C1 segment of cervical spinal cord (tissue), 14 donors: Measurements from ENCODE around the gene CREBRF.
"Not testable (repeated sequence)": the region's sequence is repeated elsewhere in the genome, so short reads cannot be mapped to it uniquely, and the experiment has no call there.

ENCODE experiments used
- DNase-seq, 14 donors: peaks; one replicate each; lab custom pipeline; 2025; lab: John Stamatoyannopoulos, UW

CREBRF gene

DNA sequence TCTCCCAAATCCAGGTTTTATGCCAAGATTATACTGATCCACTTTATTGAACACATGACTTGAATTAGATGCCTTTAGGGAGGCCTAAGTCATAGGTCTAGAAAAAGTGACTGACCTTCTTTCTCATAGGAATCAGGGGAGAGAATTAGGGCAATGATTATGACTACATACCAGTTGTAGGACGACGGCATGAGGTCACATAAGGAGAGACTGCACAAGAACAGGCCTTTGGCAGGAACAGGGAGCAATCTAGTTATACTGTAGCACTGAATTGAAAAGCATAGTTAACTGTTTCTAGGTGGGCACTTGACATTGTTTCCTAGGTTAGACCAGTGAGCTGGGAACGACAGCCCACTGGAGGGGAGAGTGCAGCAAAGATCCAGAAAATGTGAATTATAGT, 22.7 kb downstream of the CREBRF start:
- no peak for DNase-seq

DNA sequence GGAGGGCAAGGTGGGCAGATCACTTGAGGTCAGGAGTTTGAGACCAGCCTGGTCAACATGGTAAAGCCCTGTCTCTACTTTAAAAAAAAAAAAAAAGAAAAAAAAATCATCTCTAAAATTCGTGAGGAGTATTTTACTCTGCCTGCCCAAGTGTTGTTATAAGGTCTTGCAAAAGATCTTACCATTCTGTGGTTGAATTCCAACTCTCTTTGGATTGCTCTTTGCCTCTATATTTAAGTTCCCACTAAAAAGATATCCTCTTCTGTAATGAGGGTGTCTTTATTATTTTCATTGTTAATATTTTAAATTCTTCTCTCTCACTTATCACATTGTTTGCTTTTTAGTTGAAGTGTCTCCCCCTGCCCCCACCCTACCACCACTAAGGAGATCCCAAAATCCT, 33.4 kb downstream of the CREBRF start:
- DNase-seq: no peak

GRCh38 chr5:173090639-173091038, 34.5 kb downstream of the CREBRF start:
- DNase-seq: no peak

- DNase-seq: no peak
Observed at GRCh38 chr5:173091981-173092380, 35.8 kb downstream of the CREBRF start.

GRCh38 chr5:173093606-173094005, 37.5 kb downstream of the CREBRF start:
- no peak for DNase-seq

DNA sequence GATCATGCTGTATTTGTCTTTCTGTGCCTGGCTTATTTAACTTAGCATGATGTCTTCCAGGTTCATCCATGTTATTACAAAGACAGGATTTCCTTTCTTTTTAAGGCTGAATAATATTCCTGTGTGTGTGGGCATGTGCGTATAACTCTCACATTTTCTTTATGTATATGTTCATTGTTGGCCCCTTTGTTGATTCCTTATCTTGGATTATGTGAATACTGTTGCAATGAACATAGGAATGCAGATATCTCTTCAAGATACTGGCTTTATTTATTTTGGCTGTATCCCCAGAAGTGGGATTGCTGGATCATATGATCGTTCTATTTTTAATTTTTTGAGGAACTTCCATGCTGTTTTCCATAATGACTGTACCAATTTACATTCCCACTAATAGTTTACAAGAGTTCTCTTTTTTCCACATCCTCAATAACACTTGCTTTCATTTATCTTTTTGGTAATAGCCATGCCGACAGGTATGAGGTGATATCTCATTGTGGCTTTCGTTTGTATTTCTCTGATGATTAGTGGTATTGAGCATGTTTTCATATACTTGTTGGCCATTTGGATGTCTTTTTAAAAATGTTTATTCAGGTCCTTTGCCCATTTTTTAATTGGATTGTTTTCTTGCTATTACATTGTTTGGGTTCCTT, 38.0 kb downstream of the CREBRF start:
- peak in 1 of 14 donors; percentile 10 for DNase-seq

- no peak for DNase-seq
Observed at GRCh38 chr5:173098787-173099186, 42.6 kb downstream of the CREBRF start.

DNA sequence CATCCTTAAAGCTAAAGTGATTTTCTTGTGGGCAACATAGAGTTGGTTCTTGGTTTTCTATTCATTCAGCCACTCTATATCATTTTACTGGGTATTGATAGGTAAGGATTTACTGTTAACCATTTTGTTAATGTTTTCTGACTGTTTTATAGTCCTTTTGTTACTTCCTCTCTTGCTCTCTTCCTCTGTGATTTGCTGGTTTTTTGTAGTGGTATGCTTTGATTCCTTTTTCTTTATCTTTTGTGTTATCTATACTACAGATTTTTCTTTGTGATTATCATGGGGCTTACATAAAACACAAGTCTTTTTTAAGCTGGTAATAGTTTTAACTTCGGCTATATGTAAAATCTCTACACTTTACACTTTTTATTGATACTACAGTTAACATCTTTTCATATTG, 43.3 kb downstream of the CREBRF start:
- no peak for DNase-seq

DNA sequence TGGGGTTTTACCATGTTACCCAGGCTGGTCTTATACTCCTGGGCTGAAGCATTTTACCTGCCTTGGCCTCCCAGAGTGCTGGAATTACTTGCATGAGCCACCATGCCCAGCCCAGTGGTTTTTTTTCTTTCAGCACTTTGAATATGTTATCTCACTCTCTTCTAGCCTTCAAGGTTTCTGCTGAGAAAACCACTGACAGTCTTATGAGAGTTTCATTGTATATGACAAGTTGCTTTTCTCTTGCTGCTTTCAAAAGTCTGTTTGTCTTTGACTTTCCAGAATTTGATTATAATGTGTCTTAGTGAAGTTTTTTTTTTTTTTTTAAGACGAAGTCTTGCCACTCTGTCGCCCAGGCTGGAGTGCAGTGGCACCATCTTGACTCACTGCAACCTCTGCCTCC, 45.1 kb downstream of the CREBRF start:
- no peak for DNase-seq

GRCh38 chr5:173103411-173103810, 47.3 kb downstream of the CREBRF start:
- no peak for DNase-seq

GRCh38 chr5:173108914-173109313, 52.8 kb downstream of the CREBRF start:
- DNase-seq: no peak

DNA sequence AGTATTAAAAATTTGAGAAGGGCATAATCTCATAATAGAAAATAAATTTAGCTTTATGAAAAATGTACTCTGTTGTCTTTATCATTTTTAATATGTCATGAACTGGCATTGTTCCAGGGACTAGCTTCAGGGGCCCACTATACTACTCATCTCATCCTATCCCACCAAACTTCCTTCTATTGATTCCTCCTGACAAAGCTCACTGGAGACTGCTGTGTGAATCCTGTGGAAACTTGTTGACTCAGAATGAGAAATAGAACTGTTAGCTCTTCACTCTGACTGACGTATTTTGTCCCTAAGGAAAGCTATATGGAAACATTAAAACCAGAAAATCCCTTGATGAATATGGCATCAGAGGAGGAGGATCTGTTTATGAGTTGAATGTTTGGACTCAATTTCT, 58.4 kb downstream of the CREBRF start:
- DNase-seq: no peak

- DNase-seq: no peak
Observed at GRCh38 chr5:173119719-173120118, 63.6 kb downstream of the CREBRF start.

DNA sequence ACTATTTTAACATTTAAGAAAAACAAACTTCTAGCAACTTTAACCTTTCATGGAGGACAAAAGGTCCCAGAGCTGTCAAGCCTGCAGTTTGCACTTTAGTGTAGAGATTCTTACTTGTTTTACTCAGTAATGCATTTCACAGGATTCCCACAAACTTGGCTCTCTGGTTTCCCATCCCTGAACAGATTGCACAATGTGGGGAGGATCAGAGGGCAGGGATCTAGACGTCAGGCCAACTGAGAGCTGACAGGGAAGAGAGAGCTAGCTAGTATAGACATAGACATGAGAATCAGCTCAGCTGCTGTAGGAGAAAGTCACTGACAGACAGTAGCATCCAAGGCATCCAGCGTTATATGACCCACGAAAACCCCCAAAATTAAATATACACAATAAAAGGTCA, 67.3 kb downstream of the CREBRF start:
- DNase-seq: no peak

DNA sequence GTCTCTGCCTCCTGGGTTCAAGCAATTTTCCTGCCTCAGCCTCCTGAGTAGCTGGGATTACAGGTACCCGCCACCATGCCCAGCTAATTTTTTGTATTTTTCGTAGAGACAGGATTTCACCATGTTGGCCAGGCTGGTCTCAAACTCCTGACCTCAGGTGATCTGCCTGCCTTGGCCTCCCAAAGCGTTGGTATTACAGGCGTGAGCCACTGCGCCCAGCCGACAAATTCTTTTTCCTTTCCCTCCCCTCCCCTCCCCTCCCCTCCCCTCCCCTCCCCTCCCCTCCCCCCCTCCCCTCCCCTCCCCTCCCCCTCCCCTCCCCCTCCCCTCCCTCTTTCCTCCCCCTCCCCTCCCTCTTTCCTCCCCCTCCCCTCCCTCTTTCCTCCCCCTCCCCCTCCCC, 76.0 kb downstream of the CREBRF start:
- not testable (repeated sequence) for DNase-seq

DNA sequence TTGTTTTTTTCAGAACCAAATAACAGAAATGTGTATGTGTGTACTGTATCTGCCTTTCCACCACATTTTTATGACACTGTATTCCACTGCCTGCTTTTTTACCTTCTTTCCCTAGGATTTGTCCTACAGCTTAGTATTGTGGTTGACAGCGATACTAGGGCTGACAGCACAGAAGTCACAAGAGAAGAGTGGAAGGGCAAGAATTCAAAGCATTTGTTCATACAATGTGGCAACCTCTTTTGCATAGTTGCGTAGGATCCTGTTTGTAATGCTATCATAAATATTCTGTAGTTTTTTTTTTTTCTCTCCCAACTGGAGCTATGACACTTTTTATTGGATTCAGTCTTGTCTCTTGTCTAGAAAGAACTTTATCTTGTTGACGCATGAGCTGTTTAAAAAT, 82.6 kb downstream of the CREBRF start:
- no peak for DNase-seq

- DNase-seq: no peak
Observed at GRCh38 chr5:173139631-173140030, 83.5 kb downstream of the CREBRF start.

GRCh38 chr5:173140769-173141168, 84.6 kb downstream of the CREBRF start:
- DNase-seq: no peak

- DNase-seq: no peak
Observed at GRCh38 chr5:173143567-173143966, 87.4 kb downstream of the CREBRF start.

GRCh38 chr5:173144200-173145176, 88.3 kb downstream of the CREBRF start, which contains the start of gene BNIP1:
BNIP1 (plus strand) TSS chr5:173144531; CDS start chr5:173144546, 15 bp downstream.
- DNase-seq: peak; percentile 25 to 92 (median 88)

DNA sequence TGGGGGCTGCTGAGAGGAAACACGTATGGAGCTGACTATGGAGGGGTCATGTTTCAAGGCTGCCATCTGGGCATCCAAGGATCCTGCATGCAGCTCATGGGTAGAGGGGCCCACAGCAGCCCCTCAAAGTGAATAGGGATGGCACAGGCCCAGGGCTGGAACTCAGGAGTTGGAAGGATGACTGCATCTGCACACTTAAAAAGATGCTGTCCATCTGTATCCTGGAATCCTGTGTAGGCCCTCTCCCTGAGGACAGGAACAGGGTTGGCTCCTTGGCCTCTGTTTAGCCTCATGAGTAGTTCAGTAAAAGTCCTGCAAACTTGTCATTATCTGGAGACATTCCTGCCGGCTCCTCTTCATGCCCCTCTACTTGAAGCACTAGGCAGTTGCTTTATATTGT, 92.2 kb downstream of the CREBRF start:
- DNase-seq: no peak

GRCh38 chr5:173152547-173152946, 96.4 kb downstream of the CREBRF start:
- DNase-seq: no peak

GRCh38 chr5:173153842-173154241, 97.7 kb downstream of the CREBRF start:
- DNase-seq: no peak
